NCI-H1436 (cell line): Measurements from ENCODE around the gene ZBTB1.
"Not testable (repeated sequence)": the region's sequence is repeated elsewhere in the genome, so short reads cannot be mapped to it uniquely, and the experiment has no call there.

ENCODE experiments used
- DNase-seq: peaks from one replicate; lab custom pipeline; 2025; lab: John Stamatoyannopoulos, UW

The ZBTB1 gene

GRCh38 chr14:64496764-64497163, 7.8 kb upstream of the ZBTB1 start:
- DNase-seq = no peak

- DNase-seq = no peak
Measured at GRCh38 chr14:64500088-64500487, 4.5 kb upstream of the ZBTB1 start.

- DNase-seq = no peak
Measured at GRCh38 chr14:64501411-64502171, 3.0 kb upstream of the ZBTB1 start.

GRCh38 chr14:64502456-64502855, 2.1 kb upstream of the ZBTB1 start:
- no peak for DNase-seq

- no peak for DNase-seq
Measured at GRCh38 chr14:64502887-64503433, 1.6 kb upstream of the ZBTB1 start.

- DNase-seq = peak; percentile 95
Measured at GRCh38 chr14:64503434-64504309, 898 bp upstream of the ZBTB1 start, which contains the start of gene ZBTB25. Gene ZBTB25, minus strand, starts transcription at chr14:64503838. Its CDS starts 13,305 bp downstream, at chr14:64490533.

GRCh38 chr14:64504897-64505794, 576 bp downstream of the ZBTB1 start:
- peak; percentile 86 for DNase-seq

GRCh38 chr14:64506721-64507120, 2.2 kb downstream of the ZBTB1 start:
- no peak for DNase-seq

GRCh38 chr14:64507376-64508156, 3.0 kb downstream of the ZBTB1 start:
- no peak for DNase-seq

- no peak for DNase-seq
Measured at GRCh38 chr14:64508215-64508776, 3.7 kb downstream of the ZBTB1 start.

GRCh38 chr14:64509036-64509435, 4.5 kb downstream of the ZBTB1 start:
- no peak for DNase-seq

- DNase-seq = peak; percentile 63
Measured at GRCh38 chr14:64510825-64511671, 6.5 kb downstream of the ZBTB1 start.

- no peak for DNase-seq
Measured at GRCh38 chr14:64513271-64513670, 8.7 kb downstream of the ZBTB1 start.

- no peak for DNase-seq
Measured at GRCh38 chr14:64515053-64515452, 10.5 kb downstream of the ZBTB1 start.

- DNase-seq = no peak
Measured at GRCh38 chr14:64516969-64517368, 12.4 kb downstream of the ZBTB1 start.

- not testable (repeated sequence) for DNase-seq
Measured at GRCh38 chr14:64517667-64518066, 13.1 kb downstream of the ZBTB1 start.

- no peak for DNase-seq
Measured at GRCh38 chr14:64518229-64518628, 13.7 kb downstream of the ZBTB1 start.

GRCh38 chr14:64520699-64521098, 16.1 kb downstream of the ZBTB1 start:
- DNase-seq = no peak

- DNase-seq = no peak
Measured at GRCh38 chr14:64522591-64523355, 18.2 kb downstream of the ZBTB1 start.
